Cerebellar cortex (tissue), 1 donor: Measurements from ENCODE around the gene LRP1B.
"Not testable (repeated sequence)": the region's sequence is repeated elsewhere in the genome, so short reads cannot be mapped to it uniquely, and the experiment has no call there.

Source experiments
- DNase-seq: peaks from one replicate; pipeline ENCODE4 v3.0.0-alpha.2; 2015; ENCODE audit warnings: low spot score

Gene LRP1B

GRCh38 chr2:141301551-141301950, 829.3 kb downstream of the LRP1B start:
- DNase-seq: no peak

GRCh38 chr2:141280037-141280436, 850.8 kb downstream of the LRP1B start:
- no peak for DNase-seq

GRCh38 chr2:141271346-141271745, 859.5 kb downstream of the LRP1B start:
- no peak for DNase-seq

GRCh38 chr2:141264848-141265247, 866.0 kb downstream of the LRP1B start:
- DNase-seq: no peak

- peak; percentile 32 for DNase-seq
Measured at GRCh38 chr2:141260911-141261310, 869.9 kb downstream of the LRP1B start.

GRCh38 chr2:141259683-141260082, 871.1 kb downstream of the LRP1B start:
- DNase-seq: no peak

GRCh38 chr2:141242008-141242407, 888.8 kb downstream of the LRP1B start:
- no peak for DNase-seq

GRCh38 chr2:141226560-141226959, 904.3 kb downstream of the LRP1B start:
- no peak for DNase-seq

- DNase-seq: no peak
Measured at GRCh38 chr2:141207036-141207385, 923.8 kb downstream of the LRP1B start.

- DNase-seq: no peak
Measured at GRCh38 chr2:141201016-141201565, 929.7 kb downstream of the LRP1B start.

GRCh38 chr2:141200191-141200590, 930.6 kb downstream of the LRP1B start:
- DNase-seq: no peak

- no peak for DNase-seq
Measured at GRCh38 chr2:141199711-141200110, 931.1 kb downstream of the LRP1B start.

- no peak for DNase-seq
Measured at GRCh38 chr2:141195087-141195486, 935.7 kb downstream of the LRP1B start.

GRCh38 chr2:141187075-141187439, 943.8 kb downstream of the LRP1B start:
- DNase-seq: peak; percentile 58

GRCh38 chr2:141186413-141187074, 944.3 kb downstream of the LRP1B start:
- DNase-seq: no peak

GRCh38 chr2:141182246-141182645, 948.6 kb downstream of the LRP1B start:
- DNase-seq: no peak

- DNase-seq: not testable (repeated sequence)
Measured at GRCh38 chr2:141169117-141169516, 961.7 kb downstream of the LRP1B start.

- DNase-seq: no peak
Measured at GRCh38 chr2:141162314-141162713, 968.5 kb downstream of the LRP1B start.

- DNase-seq: no peak
Measured at GRCh38 chr2:141151611-141152286, 979.1 kb downstream of the LRP1B start.

GRCh38 chr2:141142025-141142424, 988.8 kb downstream of the LRP1B start:
- DNase-seq: no peak

- no peak for DNase-seq
Measured at GRCh38 chr2:141137122-141137693, 993.6 kb downstream of the LRP1B start.

GRCh38 chr2:141133883-141134282, 996.9 kb downstream of the LRP1B start:
- no peak for DNase-seq

GRCh38 chr2:141125432-141125831, 1005.4 kb downstream of the LRP1B start:
- DNase-seq: no peak
